ENCODE data around the gene ICA1L.

DNA sequence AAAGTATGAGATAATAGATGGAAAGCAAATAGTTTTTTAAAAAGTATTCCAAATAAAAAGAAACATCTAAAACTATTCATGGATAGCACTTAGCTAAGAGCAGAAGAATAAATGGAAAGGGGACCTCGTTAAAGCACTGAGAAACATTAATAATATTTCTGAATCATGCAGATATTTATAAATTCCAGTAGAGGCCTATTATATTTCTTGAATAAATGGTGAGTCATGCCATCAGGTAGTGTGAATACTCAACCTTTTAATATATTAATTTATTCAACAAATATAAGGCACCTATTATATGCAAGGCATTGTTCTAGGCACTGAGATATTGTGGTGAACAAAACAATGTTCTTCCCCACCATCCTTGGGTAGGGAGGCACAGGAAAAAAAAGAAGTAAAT lies 53.8 kb downstream of the ICA1L start:
- TF ChIP-seq POLR2A (IDR thresholded peaks at IDR 0.05; ENCODE audit: low read depth, low read length) (no peak), FOS (IDR thresholded peaks at IDR 0.05; ENCODE audit: low read depth, low read length) (no peak)

Data from IMR-90 (cell line).